H1 (cell line): Measurements from ENCODE around the gene TMEM258. TPM values are rescaled to one million over a fixed set of nuclear protein-coding genes. Genes with fewer than 3 reads are reported as not detected.

Experiments used
- CTCF ChIA-PET: fragments of 300-600 bp; sonication (Branson Sonifier 250); formaldehyde crosslinking; loops from one replicate; lab custom pipeline; 2021; ENCODE audit not compliant: partially characterized antibody; lab: Charles Lee
- POLR2A ChIA-PET: fragments of 300-600 bp; sonication (Branson Sonifier 250); formaldehyde crosslinking; loops from one replicate; lab custom pipeline; 2021; ENCODE audit warnings: inconsistent platforms; ENCODE audit not compliant: partially characterized antibody; lab: Charles Lee
- DNase-seq, 2 experiments: peaks; one replicate each; pipeline versions ENCODE4 v3.0.0 to v3.0.0-alpha.2; 2010 to 2022; ENCODE audit warnings: low spot score in 2 of 2, low read depth in 1 of 2, mixed read lengths in 1 of 2
- FAIRE-seq: peaks from 2 replicates; lab custom pipeline; 2011; peaks lifted over from hg19 to GRCh38; lab: Jason Lieb, UNC
- H2AFZ ChIP-seq: 2 replicates; pipeline ENCODE4 v1.8.1; 2012; ENCODE audit warnings: low read length, inconsistent platforms
- H2AK5ac ChIP-seq: 2 replicates; pipeline ENCODE4 v1.6.1; 2013; ENCODE audit warnings: low read depth, low read length
- H2BK120ac ChIP-seq: replicated peaks from 2 replicates; pipeline ENCODE3; 2013; ENCODE audit warnings: low read depth, low read length, inconsistent platforms
- H2BK12ac ChIP-seq: 2 replicates; pipeline ENCODE4 v1.6.1; 2013; ENCODE audit warnings: low read depth, low read length
- H2BK15ac ChIP-seq: 2 replicates; pipeline ENCODE4 v1.6.1; 2013; ENCODE audit warnings: low read length
- H2BK20ac ChIP-seq: 2 replicates; pipeline ENCODE4 v1.6.1; 2013; ENCODE audit warnings: low read length
- H2BK5ac ChIP-seq: 2 replicates; pipeline ENCODE4 v1.6.1; 2013; ENCODE audit warnings: low read depth, low read length
- H3K14ac ChIP-seq: 2 replicates; pipeline ENCODE4 v1.6.1; 2013; ENCODE audit warnings: inconsistent platforms; ENCODE audit not compliant: insufficient read length
- H3K18ac ChIP-seq: 2 replicates; pipeline ENCODE4 v1.6.1; 2013; ENCODE audit warnings: low read length; ENCODE audit errors: extremely low read depth
- H3K23ac ChIP-seq: 2 replicates; pipeline ENCODE4 v1.6.1; 2013; ENCODE audit warnings: inconsistent platforms; ENCODE audit not compliant: insufficient read length
- H3K23me2 ChIP-seq: 2 replicates; pipeline ENCODE4 v1.6.1; 2013; ENCODE audit warnings: low read depth, low read length
- H3K27ac ChIP-seq: 2 replicates; pipeline ENCODE4 v1.6.1; 2011; ENCODE audit warnings: low read depth, low read length, inconsistent platforms
- H3K27me3 ChIP-seq, 4 experiments: replicated peaks in 1 of 4; 1 replicate in 1 of 4; 2 replicates in 3 of 4; pipeline versions ENCODE4 v1.6.1 to v1.8.1; 2011 to 2013; ENCODE audit warnings: low read length in 3 of 4, mild to moderate bottlenecking in 3 of 4, inconsistent platforms in 2 of 4, mixed read lengths in 2 of 4, moderate library complexity in 1 of 4; ENCODE audit not compliant: control insufficient read depth in 3 of 4, insufficient read depth in 3 of 4; ENCODE audit errors: extremely low read depth in 1 of 4
- H3K36me3 ChIP-seq, 4 experiments: 2 replicates each; pipeline versions ENCODE4 v1.6.1 to v1.8.1; 2011 to 2013; ENCODE audit warnings: mild to moderate bottlenecking in 4 of 4, low read length in 3 of 4, moderate library complexity in 2 of 4, control low read depth in 1 of 4, inconsistent platforms in 1 of 4; ENCODE audit not compliant: insufficient read depth in 4 of 4, control insufficient read depth in 2 of 4
- H3K4ac ChIP-seq: replicated peaks from 2 replicates; pipeline ENCODE3; 2013; ENCODE audit warnings: low read length, low read depth, mixed read lengths, inconsistent platforms; ENCODE audit not compliant: insufficient read length
- H3K4me1 ChIP-seq, 4 experiments: replicated peaks in 1 of 4; 1 replicate in 1 of 4; 2 replicates in 3 of 4; pipeline versions ENCODE4 v1.6.1 to v1.8.1; 2011 to 2013; ENCODE audit warnings: low read length in 3 of 4, inconsistent platforms in 2 of 4, mixed read lengths in 1 of 4; ENCODE audit not compliant: insufficient read depth in 4 of 4, control insufficient read depth in 3 of 4
- H3K4me2 ChIP-seq, 2 experiments: 2 replicates each; pipeline versions ENCODE4 v1.6.1 to v1.8.1; 2011 to 2013; ENCODE audit warnings: low read depth in 2 of 2, low read length in 2 of 2, control low read depth in 1 of 2, inconsistent platforms in 1 of 2, mild to moderate bottlenecking in 1 of 2; ENCODE audit not compliant: insufficient read depth in 1 of 2
- H3K4me3 ChIP-seq, 4 experiments: fragments of 200-600, 300-600 bp in 1 of 4; sonication (generic), shearing (Covaris generic), sonication (Bioruptor Twin) in 1 of 4; 2 replicates each; pipeline versions ENCODE4 v1.5.1 to v1.8.1; 2011 to 2016; ENCODE audit warnings: low read length in 4 of 4, low read depth in 3 of 4, control low read depth in 2 of 4, inconsistent platforms in 2 of 4, mild to moderate bottlenecking in 2 of 4, mixed read lengths in 1 of 4, moderate library complexity in 1 of 4; ENCODE audit not compliant: insufficient read depth in 2 of 4; ENCODE audit errors: extremely low read depth in 1 of 4
- H3K56ac ChIP-seq: replicated peaks from 2 replicates; pipeline ENCODE3; 2013; ENCODE audit warnings: low read depth, mild to moderate bottlenecking, mixed read lengths, low read length, inconsistent platforms; ENCODE audit not compliant: insufficient read length
- H3K79me1 ChIP-seq: 2 replicates; pipeline ENCODE4 v1.6.1; 2013; ENCODE audit warnings: low read depth, low read length, control low read depth
- H3K79me2 ChIP-seq, 2 experiments: 2 replicates each; pipeline versions ENCODE4 v1.6.1 to v1.8.1; 2012 to 2013; ENCODE audit warnings: low read length in 2 of 2, mild to moderate bottlenecking in 2 of 2, inconsistent platforms in 1 of 2; ENCODE audit not compliant: insufficient read depth in 2 of 2, control insufficient read depth in 1 of 2
- H3K9ac ChIP-seq, 4 experiments: replicated peaks in 1 of 4; 1 replicate in 1 of 4; 2 replicates in 3 of 4; pipeline versions ENCODE4 v1.6.1 to v1.8.1; 2011 to 2013; ENCODE audit warnings: low read depth in 3 of 4, low read length in 3 of 4, control low read depth in 2 of 4, mild to moderate bottlenecking in 2 of 4, moderate library complexity in 2 of 4, inconsistent platforms in 1 of 4; ENCODE audit errors: extremely low read depth in 1 of 4
- H3K9me3 ChIP-seq, 2 experiments: 2 replicates each; pipeline versions ENCODE4 v1.6.1 to v1.8.1; 2012 to 2013; ENCODE audit warnings: mild to moderate bottlenecking in 2 of 2, moderate library complexity in 2 of 2, control low read depth in 1 of 2, inconsistent platforms in 1 of 2, low read depth in 1 of 2, low read length in 1 of 2, mixed read lengths in 1 of 2; ENCODE audit not compliant: insufficient read depth in 2 of 2
- H4K20me1 ChIP-seq, 2 experiments: replicated peaks in 1 of 2; 2 replicates each; pipeline versions ENCODE3 to v1.8.1; 2011 to 2013; ENCODE audit warnings: inconsistent platforms in 2 of 2, low read length in 2 of 2, mild to moderate bottlenecking in 1 of 2; ENCODE audit not compliant: insufficient read depth in 2 of 2, control insufficient read depth in 1 of 2
- H4K5ac ChIP-seq: 2 replicates; pipeline ENCODE4 v1.6.1; 2013; ENCODE audit warnings: low read length, low read depth, mixed read lengths, inconsistent platforms; ENCODE audit not compliant: insufficient read length
- H4K8ac ChIP-seq: 2 replicates; pipeline ENCODE4 v1.8.0; 2013; ENCODE audit warnings: mild to moderate bottlenecking, moderate library complexity, low read length, inconsistent platforms; ENCODE audit not compliant: insufficient read depth; ENCODE audit errors: extremely low read depth
- H4K91ac ChIP-seq: replicated peaks from 2 replicates; pipeline ENCODE3; 2013; ENCODE audit warnings: low read length, mixed read lengths, inconsistent platforms; ENCODE audit not compliant: insufficient read length
- JUN ChIP-seq: IDR thresholded peaks from 2 replicates; pipeline ENCODE4 v1.6.1; 2011; ENCODE audit warnings: low read depth, mild to moderate bottlenecking, improper control_type of control experiment, low read length
- KDM1A ChIP-seq: fragments of 200-600, 300-600 bp; sonication (generic); IDR thresholded peaks from 2 replicates; pipeline ENCODE4 v1.7.1; 2016; ENCODE audit warnings: mild to moderate bottlenecking, low read length, borderline replicate concordance
- KDM4A ChIP-seq: IDR thresholded peaks from one replicate; pipeline ENCODE4 v1.7.1; 2012; ENCODE audit warnings: low read depth, mild to moderate bottlenecking, moderate library complexity, low read length, inconsistent platforms; ENCODE audit not compliant: severe bottlenecking
- NANOG ChIP-seq: IDR thresholded peaks from 2 replicates; pipeline ENCODE4 v1.6.1; 2011; ENCODE audit warnings: low read length, low read depth, mild to moderate bottlenecking, inconsistent platforms; ENCODE audit not compliant: insufficient read depth, poor library complexity, severe bottlenecking
- SAP30 ChIP-seq: fragments of 300-600 bp; sonication (generic); IDR thresholded peaks from 2 replicates; pipeline ENCODE4 v1.7.1; 2012; ENCODE audit warnings: low read length, moderate library complexity, mild to moderate bottlenecking, inconsistent platforms; ENCODE audit not compliant: insufficient read depth, insufficient replicate concordance
- SUZ12 ChIP-seq: fragments of 200-600 bp; sonication (generic); IDR thresholded peaks from 2 replicates; pipeline ENCODE4 v1.6.1; 2012; ENCODE audit warnings: mild to moderate bottlenecking, inconsistent platforms, low read length, moderate library complexity, mixed read lengths
- YY1 ChIP-seq: IDR thresholded peaks from 2 replicates; pipeline ENCODE4 v1.6.1; 2011; ENCODE audit warnings: low read depth, mild to moderate bottlenecking, low read length
- WGBS, 2 experiments: shearing (Covaris generic) in 1 of 2; methylation state at CpG; one replicate each; pipeline versions ENCODE4 v1.1.6 to v1.1.7; 2013 to 2015; ENCODE audit warnings: low lambda C conversion rate in 2 of 2, mixed read lengths in 2 of 2, inconsistent platforms in 1 of 2, low coverage in 1 of 2, missing lambda C conversion rate in 1 of 2; ENCODE audit not compliant: insufficient replicate concordance in 2 of 2, insufficient coverage in 1 of 2, insufficient read length in 1 of 2; ENCODE audit errors: extremely low coverage in 1 of 2, missing lambda C conversion rate in 1 of 2; 5-methylcytosine and 5-hydroxymethylcytosine counted together
- polyA plus RNA-seq, 7 experiments: library from polyadenylated mRNA; depleted of rRNA in 3 of 7; stranded (reverse) in 5 of 7; unstranded in 2 of 7; fragments of >200 nt in 5 of 7; fragments of 200-250 nt in 2 of 7; gene quantifications; 1 replicate in 5 of 7; 2 replicates in 1 of 7; 4 replicates in 1 of 7; pipeline versions ENCODE4 v1.2.1 to v1.2.3, GENCODE V29; 2011 to 2013; ENCODE audit warnings: missing spikeins in 2 of 7, mixed read lengths in 2 of 7
- total RNA-seq: library from RNA; stranded (reverse); fragmentation: NEBNext Ultra II Directional; extraction: Animal tissue kit (Norgen Biotek cat#: 25700); gene quantifications from 2 replicates; pipeline ENCODE4 v1.2.1, GENCODE V29; 2021
- TF ChIP-seq, protein P1 (sequence below), 3 experiments: IDR thresholded peaks; 1 replicate in 2 of 3; 2 replicates in 1 of 3; pipeline versions ENCODE4 v1.5.1 to v1.6.1; 2011; ENCODE audit warnings: low read length in 3 of 3, mild to moderate bottlenecking in 3 of 3, inconsistent platforms in 2 of 3, low read depth in 1 of 3, moderate library complexity in 1 of 3; ENCODE audit not compliant: insufficient read depth in 1 of 3; ENCODE audit errors: control extremely low read depth in 1 of 3

TMEM258 gene
- total and polyA plus RNA-seq, 2 of the 8 experiments (the other 6 are each of a cell fraction or from before 2014, with no cell fraction given): 186 to 759 TPM

DNA sequence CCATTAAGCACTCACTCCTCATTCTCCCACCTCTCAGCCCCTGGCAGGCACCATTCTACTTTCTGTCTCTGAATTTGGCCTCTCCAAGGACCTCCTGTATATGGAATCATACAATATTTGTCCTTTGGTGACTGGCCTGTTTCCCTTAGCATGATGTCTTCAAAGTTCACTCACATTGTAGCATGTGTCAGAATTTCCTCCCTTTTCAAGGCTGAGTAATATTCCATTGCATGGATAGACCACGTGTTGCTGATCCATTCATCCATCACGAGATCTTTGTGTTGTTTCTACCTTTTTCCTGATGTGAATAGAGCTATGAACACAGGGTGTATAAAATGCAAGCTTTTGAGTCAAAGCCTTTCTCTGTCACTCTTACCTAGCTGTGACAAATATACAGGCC, 47.3 kb upstream of the TMEM258 start:
- no peak overlapping the region for H2AK5ac ChIP-seq
- no peak overlapping the region for H2BK120ac ChIP-seq
- FAIRE-seq (no peak), DNase-seq (no peak)
- H3K4me1 ChIP-seq: peaks cover 0 to 5% (median 2%) of the 10 kb centered on the region in 4 experiments; a peak in 4 of 7 replicates
- no peak overlapping the region for H2BK5ac ChIP-seq
- H3K79me2 ChIP-seq: peaks cover 0 to 31% of the 10 kb centered on the region in 2 experiments; a peak in 2 of 4 replicates
- H4K91ac ChIP-seq: no peak overlapping the region
- H3K14ac ChIP-seq: no peak overlapping the region
- H2BK15ac ChIP-seq: no peak overlapping the region
- H4K20me1 ChIP-seq: peaks cover 7 to 21% of the 10 kb centered on the region in 2 experiments
- no peak overlapping the region for H3K23ac ChIP-seq
- no peaks in the 10 kb centered on the region for H3K9me3 ChIP-seq
- H2AFZ ChIP-seq: no peak overlapping the region
- no peak overlapping the region for H2BK12ac ChIP-seq
- H3K9ac ChIP-seq: no peak overlapping the region
- H3K27ac ChIP-seq: no peak overlapping the region
- no peak overlapping the region for H3K18ac ChIP-seq
- TF ChIP-seq NANOG (no peak), KDM1A (no peak), JUN (no peak), SAP30 (no peak), YY1 (no peak), KDM4A (no peak), SUZ12 (no peak)
- TF ChIP-seq, protein P1, sequence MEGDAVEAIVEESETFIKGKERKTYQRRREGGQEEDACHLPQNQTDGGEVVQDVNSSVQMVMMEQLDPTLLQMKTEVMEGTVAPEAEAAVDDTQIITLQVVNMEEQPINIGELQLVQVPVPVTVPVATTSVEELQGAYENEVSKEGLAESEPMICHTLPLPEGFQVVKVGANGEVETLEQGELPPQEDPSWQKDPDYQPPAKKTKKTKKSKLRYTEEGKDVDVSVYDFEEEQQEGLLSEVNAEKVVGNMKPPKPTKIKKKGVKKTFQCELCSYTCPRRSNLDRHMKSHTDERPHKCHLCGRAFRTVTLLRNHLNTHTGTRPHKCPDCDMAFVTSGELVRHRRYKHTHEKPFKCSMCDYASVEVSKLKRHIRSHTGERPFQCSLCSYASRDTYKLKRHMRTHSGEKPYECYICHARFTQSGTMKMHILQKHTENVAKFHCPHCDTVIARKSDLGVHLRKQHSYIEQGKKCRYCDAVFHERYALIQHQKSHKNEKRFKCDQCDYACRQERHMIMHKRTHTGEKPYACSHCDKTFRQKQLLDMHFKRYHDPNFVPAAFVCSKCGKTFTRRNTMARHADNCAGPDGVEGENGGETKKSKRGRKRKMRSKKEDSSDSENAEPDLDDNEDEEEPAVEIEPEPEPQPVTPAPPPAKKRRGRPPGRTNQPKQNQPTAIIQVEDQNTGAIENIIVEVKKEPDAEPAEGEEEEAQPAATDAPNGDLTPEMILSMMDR (IDR thresholded peaks at IDR 0.05; ENCODE audit: control extremely low read depth in 1 of 3, insufficient read depth in 1 of 3, low read depth in 1 of 3, low read length in 3 of 3): no peak
- H4K8ac ChIP-seq: no peak overlapping the region
- H3K4ac ChIP-seq: no peak overlapping the region
- H3K4me2 ChIP-seq: no peak overlapping the region
- H3K4me3 ChIP-seq: no peak overlapping the region
- POLR2A ChIA-PET: interaction anchor here (2.0 to 3.0 kb wide), 2 partner anchors 11 to 47 kb away, joined by 5 to 16 read pairs; partner anchors contain the start of genes FADS2, FEN1 and TMEM258
- no peak overlapping the region for H3K56ac ChIP-seq
- no peak overlapping the region for H4K5ac ChIP-seq
- CTCF ChIA-PET: no interaction called here
- WGBS, 2 experiments: 90% methylated on average over 2 of the region's 2 CpGs; no CpG with 5 or more reads in 1 of the 2 experiments
- H2BK20ac ChIP-seq: no peak overlapping the region
- H3K27me3 ChIP-seq: no peaks in the 10 kb centered on the region; a peak in 1 of 7 replicates
- H3K36me3 ChIP-seq: peaks cover 32 to 74% (median 55%) of the 10 kb centered on the region in 4 experiments
- H3K79me1 ChIP-seq: peaks cover 10% of the 10 kb centered on the region; the same call in 1 of the 2 replicates
- H3K23me2 ChIP-seq: no peaks in the 10 kb centered on the region
